Sciatic nerve (tissue), 2 donors: ENCODE measurements around the gene SATB1. TPM values are rescaled to one million over a fixed set of nuclear protein-coding genes. Genes with fewer than 3 reads are reported as not detected.

Source experiments
- ATAC-seq: fragments of 200-7000 bp; cut with Tn5 transposase; one replicate; pipeline ENCODE4 v1.9.1; 2020; ENCODE audit warnings: mild to moderate bottlenecking, moderate library complexity
- DNase-seq: peaks from one replicate; pipeline ENCODE4 v3.0.0-alpha.2; 2020; ENCODE audit warnings: low spot score
- intact Hi-C: fragments of 100-400 bp; cut with DNase I; formaldehyde crosslinking; loops from one replicate; pipeline ENCODE4 v1.14.2; 2022
- total RNA-seq: library from RNA; stranded (reverse); fragmentation: NEBNext Ultra II Directional; extraction: Animal tissue kit (Norgen Biotek cat#: 25700); gene quantifications from one replicate; pipeline ENCODE4 v1.2.1, GENCODE V29; 2021
- donor health status: DM: no; HTN: no; CAD: no.
- donor health status: DM: no; HTN: no; CAD: no.

The SATB1 gene
- total RNA-seq, 1 donor from 2014 or later, result 52.2 TPM

- no peak for ATAC-seq
- intact Hi-C loops, result no loop called here
- no peak for DNase-seq
Observed at GRCh38 chr3:18436213-18436612, 11.1 kb upstream of the SATB1 start.

GRCh38 chr3:18434711-18435110 is 9.6 kb upstream of the SATB1 start:
- ATAC-seq, result no peak
- intact Hi-C loops, result no loop called here
- DNase-seq, result no peak

GRCh38 chr3:18432752-18433151 is 7.6 kb upstream of the SATB1 start:
- DNase-seq (no peak), ATAC-seq (no peak)
- intact Hi-C loops, result no loop called here

- intact Hi-C loops, result no loop called here
- no peak for DNase-seq
- no peak for ATAC-seq
Observed at GRCh38 chr3:18431266-18431665, 6.1 kb upstream of the SATB1 start.

- intact Hi-C loops, result no loop called here
- DNase-seq, result no peak
- ATAC-seq, result no peak
Observed at GRCh38 chr3:18428991-18429745, 4.0 kb upstream of the SATB1 start.

GRCh38 chr3:18428036-18428435 is 2.9 kb upstream of the SATB1 start:
- ATAC-seq, result no peak
- no peak for DNase-seq
- intact Hi-C loops, result no loop called here

GRCh38 chr3:18426597-18427193 is 1.6 kb upstream of the SATB1 start:
- DNase-seq (no peak), ATAC-seq (no peak)
- intact Hi-C loops, result no loop called here

GRCh38 chr3:18425641-18426257 is 610 bp upstream of the SATB1 start:
- ATAC-seq, result peak; percentile 62
- peak; percentile 56 for DNase-seq
- intact Hi-C loops, result no loop called here

- ATAC-seq, result peak; percentile 32
- peak; percentile 58 for DNase-seq
- intact Hi-C loops, result no loop called here
Observed at GRCh38 chr3:18424213-18424728, 868 bp downstream of the SATB1 start.

GRCh38 chr3:18423401-18424212 is 1.5 kb downstream of the SATB1 start:
- intact Hi-C loops, result no loop called here
- DNase-seq (peak; percentile 68), ATAC-seq (peak; percentile 70)

- DNase-seq (no peak), ATAC-seq (no peak)
- intact Hi-C loops, result no loop called here
Observed at GRCh38 chr3:18422972-18423371, 2.2 kb downstream of the SATB1 start.

- intact Hi-C loops, result no loop called here
- ATAC-seq (no peak), DNase-seq (no peak)
Observed at GRCh38 chr3:18420555-18420954, 4.6 kb downstream of the SATB1 start.

GRCh38 chr3:18419232-18419631 is 5.9 kb downstream of the SATB1 start:
- no peak for DNase-seq
- intact Hi-C loops, result no loop called here
- no peak for ATAC-seq

- no peak for ATAC-seq
Observed at GRCh38 chr3:18417904-18418572, 7.1 kb downstream of the SATB1 start.

GRCh38 chr3:18416332-18416731 is 8.8 kb downstream of the SATB1 start:
- ATAC-seq, result no peak
- intact Hi-C loops, result no loop called here

More at GRCh38 chr3:18417904-18418572, 7.1 kb downstream of the SATB1 start:
- no peak for DNase-seq
- intact Hi-C loops, result no loop called here

GRCh38 chr3:18415839-18416238 is 9.3 kb downstream of the SATB1 start:
- intact Hi-C loops, result no loop called here
- DNase-seq, result no peak
- ATAC-seq, result no peak

More at GRCh38 chr3:18416332-18416731, 8.8 kb downstream of the SATB1 start:
- no peak for DNase-seq

- DNase-seq (no peak), ATAC-seq (no peak)
- intact Hi-C loops, result no loop called here
Observed at GRCh38 chr3:18415167-18415566, 10.0 kb downstream of the SATB1 start.

GRCh38 chr3:18412684-18413083 is 12.5 kb downstream of the SATB1 start:
- DNase-seq (no peak), ATAC-seq (no peak)
- intact Hi-C loops, result no loop called here

GRCh38 chr3:18411541-18411940 is 13.6 kb downstream of the SATB1 start:
- ATAC-seq (no peak), DNase-seq (no peak)
- intact Hi-C loops, result no loop called here
